Body of pancreas (tissue), 4 donors: ENCODE results near the gene ZDHHC3.

Experiments used
- POLR2A ChIP-seq, 3 donors: fragments of 450-650 bp; IDR thresholded peaks; one replicate each; pipeline ENCODE4 v1.6.1; 2016; ENCODE audit warnings: antibody characterized with exemption in 3 of 3, mild to moderate bottlenecking in 2 of 3
- TF ChIP-seq, protein P1 (sequence below), 7 experiments: fragments of 450-650 bp in 4 of 7; fragments of 200-600 bp in 3 of 7; sonication (generic) in 3 of 7; IDR thresholded peaks; one replicate each; pipeline ENCODE4 v1.5.1; 2016 to 2019; ENCODE audit warnings: antibody characterized with exemption in 7 of 7

DNA sequence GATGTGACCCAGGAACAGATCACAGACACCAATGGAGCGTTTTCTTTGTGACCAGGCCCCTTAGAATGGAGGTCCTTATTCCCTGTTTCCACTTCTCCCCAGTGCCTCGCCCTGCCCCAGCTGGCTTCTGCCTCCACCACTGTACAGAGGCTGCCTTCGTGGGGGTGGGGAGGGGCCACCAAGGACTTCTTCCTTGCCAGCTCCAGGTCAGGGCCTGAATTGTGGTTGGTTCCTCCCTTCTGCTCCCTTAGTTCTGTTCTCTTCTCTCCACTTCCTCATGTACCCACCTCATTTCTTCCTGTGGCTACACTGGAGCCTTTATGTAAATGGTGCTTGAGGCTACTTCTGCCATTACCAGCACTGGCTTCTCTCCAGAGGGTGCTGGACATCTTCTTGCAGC is 85.1 kb downstream of the ZDHHC3 start:
- no peak for TF ChIP-seq POLR2A (IDR thresholded peaks at IDR 0.05)
- TF ChIP-seq, protein P1, sequence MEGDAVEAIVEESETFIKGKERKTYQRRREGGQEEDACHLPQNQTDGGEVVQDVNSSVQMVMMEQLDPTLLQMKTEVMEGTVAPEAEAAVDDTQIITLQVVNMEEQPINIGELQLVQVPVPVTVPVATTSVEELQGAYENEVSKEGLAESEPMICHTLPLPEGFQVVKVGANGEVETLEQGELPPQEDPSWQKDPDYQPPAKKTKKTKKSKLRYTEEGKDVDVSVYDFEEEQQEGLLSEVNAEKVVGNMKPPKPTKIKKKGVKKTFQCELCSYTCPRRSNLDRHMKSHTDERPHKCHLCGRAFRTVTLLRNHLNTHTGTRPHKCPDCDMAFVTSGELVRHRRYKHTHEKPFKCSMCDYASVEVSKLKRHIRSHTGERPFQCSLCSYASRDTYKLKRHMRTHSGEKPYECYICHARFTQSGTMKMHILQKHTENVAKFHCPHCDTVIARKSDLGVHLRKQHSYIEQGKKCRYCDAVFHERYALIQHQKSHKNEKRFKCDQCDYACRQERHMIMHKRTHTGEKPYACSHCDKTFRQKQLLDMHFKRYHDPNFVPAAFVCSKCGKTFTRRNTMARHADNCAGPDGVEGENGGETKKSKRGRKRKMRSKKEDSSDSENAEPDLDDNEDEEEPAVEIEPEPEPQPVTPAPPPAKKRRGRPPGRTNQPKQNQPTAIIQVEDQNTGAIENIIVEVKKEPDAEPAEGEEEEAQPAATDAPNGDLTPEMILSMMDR (IDR thresholded peaks at IDR 0.05) = no peak
